ENCODE data around the gene UBE2I. TPM values are rescaled to one million over a fixed set of nuclear protein-coding genes. Genes with fewer than 3 reads are reported as not detected.
A peak's percentile ranks its signal among the peaks of the same experiment; 100 is the strongest.

The UBE2I gene
- total RNA-seq, 1 donor from 2014 or later, result 170 TPM

DNA sequence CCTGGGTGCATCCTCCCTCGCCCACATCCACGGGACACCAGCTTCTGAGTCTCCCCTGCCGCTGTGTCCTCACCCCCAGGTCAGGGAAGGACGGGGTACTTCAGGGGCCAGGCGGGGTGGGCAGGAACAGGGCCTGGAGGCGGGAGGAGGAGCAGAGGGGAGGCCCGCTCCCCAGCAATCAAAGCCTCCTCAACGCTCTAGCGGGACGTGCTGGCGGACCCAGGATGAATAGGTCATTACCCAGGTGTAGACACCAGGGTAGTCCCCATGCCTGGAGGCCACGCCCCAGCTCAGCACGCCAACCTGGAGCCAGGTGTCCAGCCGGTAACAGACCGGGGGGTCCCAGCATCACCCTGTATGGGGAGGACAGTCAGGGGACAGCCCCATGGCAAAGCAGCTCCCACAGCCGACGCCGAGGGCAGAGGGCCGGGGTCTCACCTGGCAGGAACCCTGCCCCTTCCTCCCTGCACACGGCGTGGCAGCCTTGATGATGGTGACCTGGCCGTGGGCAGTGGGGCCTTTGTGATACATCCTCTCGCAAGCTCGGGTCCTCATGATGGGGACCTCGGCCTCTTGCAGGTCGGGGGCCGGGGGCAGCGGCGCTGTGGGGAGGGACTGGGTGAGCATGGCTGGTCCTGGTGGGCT lies 29.4 kb upstream of the UBE2I start:
- Mint-ChIP-seq H3K4me1 (ENCODE audit: unreplicated experiment) (no peaks in the 10 kb centered on the region), H3K27ac (no peak overlapping the region), H3K36me3 (no peaks in the 10 kb centered on the region), H3K27me3 (peaks cover 16% of the 10 kb centered on the region), H3K4me3 (no peak overlapping the region), H3K9me3 (no peaks in the 10 kb centered on the region)
- peak; percentile 67 for DNase-seq (ENCODE audit: extremely low spot score, unreplicated experiment)
- TF ChIP-seq, protein P1, sequence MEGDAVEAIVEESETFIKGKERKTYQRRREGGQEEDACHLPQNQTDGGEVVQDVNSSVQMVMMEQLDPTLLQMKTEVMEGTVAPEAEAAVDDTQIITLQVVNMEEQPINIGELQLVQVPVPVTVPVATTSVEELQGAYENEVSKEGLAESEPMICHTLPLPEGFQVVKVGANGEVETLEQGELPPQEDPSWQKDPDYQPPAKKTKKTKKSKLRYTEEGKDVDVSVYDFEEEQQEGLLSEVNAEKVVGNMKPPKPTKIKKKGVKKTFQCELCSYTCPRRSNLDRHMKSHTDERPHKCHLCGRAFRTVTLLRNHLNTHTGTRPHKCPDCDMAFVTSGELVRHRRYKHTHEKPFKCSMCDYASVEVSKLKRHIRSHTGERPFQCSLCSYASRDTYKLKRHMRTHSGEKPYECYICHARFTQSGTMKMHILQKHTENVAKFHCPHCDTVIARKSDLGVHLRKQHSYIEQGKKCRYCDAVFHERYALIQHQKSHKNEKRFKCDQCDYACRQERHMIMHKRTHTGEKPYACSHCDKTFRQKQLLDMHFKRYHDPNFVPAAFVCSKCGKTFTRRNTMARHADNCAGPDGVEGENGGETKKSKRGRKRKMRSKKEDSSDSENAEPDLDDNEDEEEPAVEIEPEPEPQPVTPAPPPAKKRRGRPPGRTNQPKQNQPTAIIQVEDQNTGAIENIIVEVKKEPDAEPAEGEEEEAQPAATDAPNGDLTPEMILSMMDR (conservative IDR thresholded peaks at IDR 0.05), result no peak

DNA sequence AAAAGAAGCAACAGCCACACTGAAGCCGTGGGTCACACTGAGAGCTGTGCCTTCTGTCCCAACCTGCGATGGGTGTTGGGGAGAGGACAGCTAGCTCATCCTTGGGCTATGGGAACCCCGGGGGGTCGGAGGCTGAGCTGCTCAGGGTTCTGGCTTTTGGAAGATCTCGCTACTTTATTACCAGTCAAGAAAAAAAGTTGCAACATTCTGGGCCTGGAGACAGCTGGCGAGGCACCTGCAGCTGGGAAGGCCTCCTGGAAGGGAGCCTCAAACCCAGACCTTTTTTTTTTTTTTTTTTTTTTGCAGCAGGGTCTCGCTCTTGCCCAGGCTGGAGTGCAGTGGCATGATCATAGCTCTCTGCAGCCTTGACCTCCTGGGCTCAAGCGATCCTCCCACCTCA lies 28.7 kb upstream of the UBE2I start:
- DNase-seq (ENCODE audit: extremely low spot score, unreplicated experiment), result no peak
- no peaks in the 10 kb centered on the region for H3K9me3 Mint-ChIP-seq
- H3K27ac Mint-ChIP-seq, result no peak overlapping the region
- H3K36me3 Mint-ChIP-seq, result no peaks in the 10 kb centered on the region
- TF ChIP-seq, protein P1 (conservative IDR thresholded peaks at IDR 0.05), result no peak
- no peaks in the 10 kb centered on the region for H3K4me1 Mint-ChIP-seq (ENCODE audit: unreplicated experiment)
- H3K27me3 Mint-ChIP-seq, result peaks cover 13% of the 10 kb centered on the region
- H3K4me3 Mint-ChIP-seq, result no peak overlapping the region

DNA sequence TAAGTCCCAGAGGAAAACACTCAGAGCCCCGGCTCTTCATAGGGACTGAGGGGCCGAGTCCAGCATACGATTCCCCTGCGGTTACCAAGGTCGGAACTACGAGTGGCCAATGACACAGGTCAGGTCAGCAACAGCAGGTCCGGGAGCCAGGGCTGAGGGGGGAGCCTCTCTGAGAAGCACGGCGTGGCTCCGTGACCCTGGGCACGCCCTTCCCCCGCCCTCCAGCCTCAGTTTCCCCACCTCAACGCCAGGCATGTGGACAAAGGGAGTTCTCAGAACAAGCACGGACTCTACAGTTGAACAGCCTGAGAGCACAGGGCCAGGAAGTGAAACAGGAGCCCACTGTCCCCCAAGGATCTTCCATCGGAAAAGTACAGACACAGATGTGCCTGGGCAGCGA lies 27.9 kb upstream of the UBE2I start:
- Mint-ChIP-seq H3K27ac (no peak overlapping the region), H3K4me3 (no peak overlapping the region), H3K27me3 (peaks cover 13% of the 10 kb centered on the region), H3K36me3 (no peaks in the 10 kb centered on the region), H3K4me1 (ENCODE audit: unreplicated experiment) (no peaks in the 10 kb centered on the region), H3K9me3 (no peaks in the 10 kb centered on the region)
- DNase-seq (ENCODE audit: extremely low spot score, unreplicated experiment), result peak; percentile 68
- TF ChIP-seq, protein P1 (conservative IDR thresholded peaks at IDR 0.05), result no peak

DNA sequence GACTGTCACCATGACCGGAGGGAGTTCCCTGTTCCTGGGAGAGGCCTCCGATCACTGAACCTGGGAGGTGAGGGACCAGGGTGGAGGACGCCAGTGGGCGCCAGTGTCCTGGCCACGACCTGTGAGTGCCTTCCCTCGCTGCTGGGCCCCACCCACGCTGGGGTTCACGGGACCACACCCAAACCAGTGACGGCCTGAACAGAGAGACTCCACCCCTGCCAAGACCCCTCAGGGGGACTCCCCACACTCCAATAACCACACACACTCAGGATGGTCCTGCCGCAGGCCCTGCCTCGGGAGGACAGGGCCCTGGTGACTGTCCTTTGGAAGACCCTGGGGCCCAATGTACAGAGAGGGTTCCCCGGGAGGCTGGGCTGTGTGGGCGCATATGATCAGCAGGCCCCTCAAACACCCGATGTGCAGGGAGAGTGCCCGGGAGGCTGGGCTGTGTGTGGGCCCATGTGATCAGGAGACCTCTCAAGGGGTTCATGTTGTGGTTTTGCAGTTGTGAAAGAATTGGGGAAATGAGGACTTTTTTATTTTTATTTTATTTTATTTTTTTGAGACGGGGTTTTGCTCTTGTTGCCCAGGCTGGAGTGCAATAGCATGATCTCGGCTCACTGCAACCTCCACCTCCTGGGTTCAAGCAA lies 27.0 kb upstream of the UBE2I start:
- DNase-seq (ENCODE audit: extremely low spot score, unreplicated experiment), result no peak
- H3K27ac Mint-ChIP-seq, result no peak overlapping the region
- no peaks in the 10 kb centered on the region for H3K4me1 Mint-ChIP-seq (ENCODE audit: unreplicated experiment)
- no peaks in the 10 kb centered on the region for H3K36me3 Mint-ChIP-seq
- H3K27me3 Mint-ChIP-seq, result peaks cover 13% of the 10 kb centered on the region
- no peaks in the 10 kb centered on the region for H3K9me3 Mint-ChIP-seq
- TF ChIP-seq, protein P1 (conservative IDR thresholded peaks at IDR 0.05), result no peak
- H3K4me3 Mint-ChIP-seq, result no peak overlapping the region

DNA sequence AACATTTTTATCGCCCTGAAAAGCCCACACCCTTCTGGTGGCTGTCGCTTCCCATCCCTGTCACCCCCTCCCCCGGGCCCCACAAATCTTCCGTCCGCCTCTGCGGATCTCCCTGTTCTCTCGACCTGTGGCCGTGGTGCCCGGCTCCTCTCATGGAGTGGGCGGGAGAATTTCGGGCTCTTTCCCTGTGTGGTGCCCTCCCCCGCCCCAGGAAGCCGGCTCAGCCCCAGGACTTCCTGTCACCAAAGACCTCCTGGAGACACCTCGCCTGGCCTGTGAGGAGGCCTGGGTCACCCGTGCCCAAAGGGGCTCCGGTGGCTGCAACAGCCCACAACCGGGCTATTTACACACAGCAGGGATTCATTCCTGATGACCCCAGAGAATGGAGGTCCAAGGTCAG lies 26.1 kb upstream of the UBE2I start:
- no peak for DNase-seq (ENCODE audit: extremely low spot score, unreplicated experiment)
- Mint-ChIP-seq H3K9me3 (no peaks in the 10 kb centered on the region), H3K27ac (no peak overlapping the region), H3K4me1 (ENCODE audit: unreplicated experiment) (peaks cover 7% of the 10 kb centered on the region), H3K27me3 (peaks cover 18% of the 10 kb centered on the region), H3K4me3 (no peak overlapping the region), H3K36me3 (no peaks in the 10 kb centered on the region)
- TF ChIP-seq, protein P1 (conservative IDR thresholded peaks at IDR 0.05), result no peak
